ENCODE measurements around the gene PHYKPL.
A peak's percentile ranks its signal among the peaks of the same experiment; 100 is the strongest.

PHYKPL gene

GRCh38 chr5:178236126-178236525, 3.5 kb upstream of the PHYKPL start:
- no peaks in the 10 kb centered on the region; the same call in 1 of the 2 replicates for H3K36me3 ChIP-seq
- no peak for TF ChIP-seq CTCF (IDR thresholded peaks at IDR 0.05; ENCODE audit: low read depth, low read length)
- H3K4me3 ChIP-seq (ENCODE audit: low read depth, low read length) = no peak overlapping the region
- DNase-seq = no peak
- no peak overlapping the region for H3K27ac ChIP-seq
- no peaks in the 10 kb centered on the region for H3K9me3 ChIP-seq (ENCODE audit: severe bottlenecking)
- no peaks in the 10 kb centered on the region for H3K27me3 ChIP-seq (ENCODE audit: insufficient read depth, low read depth, severe bottlenecking)

- no peaks in the 10 kb centered on the region for H3K27me3 ChIP-seq (ENCODE audit: insufficient read depth, low read depth, severe bottlenecking)
- TF ChIP-seq CTCF (IDR thresholded peaks at IDR 0.05; ENCODE audit: low read depth, low read length) = no peak
- DNase-seq = no peak
- H3K9me3 ChIP-seq (ENCODE audit: severe bottlenecking) = no peaks in the 10 kb centered on the region
- no peaks in the 10 kb centered on the region; the same call in 1 of the 2 replicates for H3K36me3 ChIP-seq
- H3K27ac ChIP-seq = no peak overlapping the region
- H3K4me3 ChIP-seq (ENCODE audit: low read depth, low read length) = no peak overlapping the region
Observed at GRCh38 chr5:178235588-178235974, 3.0 kb upstream of the PHYKPL start.

DNA sequence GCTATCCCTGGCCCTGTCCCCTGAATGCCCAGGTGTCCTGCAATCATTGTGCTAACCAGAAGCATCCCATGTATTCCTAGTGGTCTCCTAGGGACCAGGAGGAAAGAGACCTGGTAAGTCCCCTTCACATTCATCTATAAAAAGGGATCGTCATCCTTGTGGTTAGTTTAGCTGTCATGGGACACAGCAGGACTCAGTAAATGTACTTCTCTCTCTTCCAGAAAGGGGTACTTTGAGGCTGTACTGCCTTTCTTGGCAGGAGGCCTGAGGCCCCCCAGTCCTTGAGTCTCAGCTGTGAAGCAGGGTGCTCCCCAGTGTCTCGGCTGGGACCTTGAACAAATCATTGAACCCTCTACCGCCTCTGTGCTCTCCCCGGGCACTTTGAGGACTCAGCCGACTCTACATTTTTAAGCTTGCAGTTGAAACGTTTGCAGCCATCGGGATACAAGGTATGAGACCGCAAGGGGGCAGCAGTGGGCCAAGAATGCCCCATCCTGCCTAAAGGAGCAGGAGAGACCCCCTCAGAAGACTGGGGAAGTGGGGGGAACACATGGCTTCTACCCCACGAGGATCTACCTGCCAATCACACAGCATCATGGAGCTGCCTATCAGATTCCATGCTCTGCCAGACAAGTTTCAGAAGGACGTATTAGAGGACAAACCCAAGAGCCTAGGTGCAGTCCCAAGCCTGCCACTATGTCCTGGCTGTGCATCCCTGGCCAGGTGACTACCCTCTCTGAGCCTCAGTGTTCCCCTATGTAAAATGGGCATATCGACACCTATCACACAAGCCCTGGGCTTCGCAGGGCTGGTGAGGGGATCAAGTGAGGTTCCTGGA, 2.4 kb upstream of the PHYKPL start:
- H3K27ac ChIP-seq = no peak overlapping the region
- no peaks in the 10 kb centered on the region for H3K27me3 ChIP-seq (ENCODE audit: insufficient read depth, low read depth, severe bottlenecking)
- no peak overlapping the region for H3K4me3 ChIP-seq (ENCODE audit: low read depth, low read length)
- H3K9me3 ChIP-seq (ENCODE audit: severe bottlenecking) = no peaks in the 10 kb centered on the region
- DNase-seq = peak; percentile 65
- peak; percentile 67 for TF ChIP-seq CTCF (IDR thresholded peaks at IDR 0.05; ENCODE audit: low read depth, low read length)
- H3K36me3 ChIP-seq = no peaks in the 10 kb centered on the region; the same call in 1 of the 2 replicates

DNA sequence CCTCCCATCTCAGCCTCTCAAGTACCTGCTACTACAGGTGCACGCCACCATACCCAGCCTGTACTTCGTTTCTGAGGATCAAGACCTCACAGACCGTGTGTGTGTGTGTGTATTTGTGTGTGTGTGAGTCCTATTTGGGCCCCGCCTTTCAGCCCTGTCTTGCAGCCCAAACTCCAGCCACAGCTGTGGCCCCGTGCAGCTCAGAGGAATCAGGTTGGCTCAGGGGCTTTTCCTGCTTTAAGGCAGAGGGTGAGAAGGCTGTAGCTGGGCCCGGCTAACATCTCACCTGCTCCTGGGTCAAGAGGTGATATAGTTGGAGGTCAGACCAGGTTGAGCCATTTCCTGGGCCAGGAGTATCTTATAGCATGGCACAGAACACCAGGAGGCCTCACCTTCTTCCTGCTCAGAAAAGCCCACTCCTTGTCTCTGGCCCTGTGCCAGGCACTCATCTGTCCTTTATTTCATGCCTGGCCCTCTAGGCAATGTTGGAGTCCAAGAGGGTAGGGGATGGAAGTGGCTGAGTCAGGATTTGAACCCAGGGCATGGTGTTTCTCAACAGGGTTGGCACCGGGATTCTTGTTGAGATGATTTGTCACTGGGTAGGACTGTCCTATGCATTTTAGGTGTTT, 1.6 kb upstream of the PHYKPL start:
- no peak for TF ChIP-seq CTCF (IDR thresholded peaks at IDR 0.05; ENCODE audit: low read depth, low read length)
- H3K4me3 ChIP-seq (ENCODE audit: low read depth, low read length) = no peak overlapping the region
- no peaks in the 10 kb centered on the region for H3K9me3 ChIP-seq (ENCODE audit: severe bottlenecking)
- H3K27me3 ChIP-seq (ENCODE audit: insufficient read depth, low read depth, severe bottlenecking) = no peaks in the 10 kb centered on the region
- DNase-seq = no peak
- H3K27ac ChIP-seq = no peak overlapping the region
- no peaks in the 10 kb centered on the region; the same call in 1 of the 2 replicates for H3K36me3 ChIP-seq

DNA sequence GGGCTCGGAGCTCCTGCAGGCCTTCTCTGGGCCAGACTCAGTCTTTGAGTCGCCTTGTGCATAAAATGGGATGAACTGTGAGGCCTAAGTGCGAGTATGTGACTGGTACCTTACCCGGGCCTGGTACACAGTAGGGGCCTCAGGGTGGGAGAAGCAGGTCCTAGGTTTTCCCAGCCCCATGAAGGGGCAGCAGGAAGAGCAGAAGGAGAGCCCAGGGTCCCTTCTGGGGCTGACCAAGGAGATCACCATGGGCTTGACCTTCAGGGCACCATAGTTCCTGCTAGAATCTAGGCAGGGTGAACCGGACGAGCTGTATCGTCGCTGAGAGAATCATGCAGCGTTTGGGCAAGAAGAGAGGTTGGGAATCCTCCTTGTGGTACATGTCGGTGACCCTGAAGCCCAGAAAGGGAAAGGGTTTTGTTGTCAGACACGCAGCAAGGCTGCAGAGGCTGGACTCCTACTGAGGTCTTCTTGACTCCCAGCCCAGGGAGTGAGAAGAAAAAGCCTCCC, 373 bp upstream of the PHYKPL start:
- Histone ChIP-seq H3K9me3 (ENCODE audit: severe bottlenecking) (no peaks in the 10 kb centered on the region), H3K4me3 (ENCODE audit: low read depth, low read length) (peak overlapping the region; percentile 72), H3K27me3 (ENCODE audit: insufficient read depth, low read depth, severe bottlenecking) (no peaks in the 10 kb centered on the region), H3K27ac (peak overlapping the region; percentile 79), H3K36me3 (no peaks in the 10 kb centered on the region; the same call in 1 of the 2 replicates)
- no peak for TF ChIP-seq CTCF (IDR thresholded peaks at IDR 0.05; ENCODE audit: low read depth, low read length)
- no peak for DNase-seq

Data from WERI-Rb-1 (cell line).